Neural cell (in vitro differentiated cells): ENCODE results near the gene TACC2. TPM values are rescaled to one million over a fixed set of nuclear protein-coding genes. Genes with fewer than 3 reads are reported as not detected.

Source experiments
- H2AFZ ChIP-seq: fragments of 200-600, 300-800 bp; sonication (generic), shearing (Covaris generic); 2 replicates; pipeline ENCODE4 v1.6.0; 2014; ENCODE audit warnings: low read depth, mild to moderate bottlenecking, antibody characterized with exemption, low read length, moderate library complexity
- H3F3A ChIP-seq: fragments of 200-600 bp; shearing (Covaris generic); 2 replicates; pipeline ENCODE4 v1.6.1; 2016; ENCODE audit warnings: mild to moderate bottlenecking, moderate library complexity, mixed read lengths, antibody characterized with exemption, low read length; ENCODE audit not compliant: insufficient read depth, poor library complexity, severe bottlenecking
- H3K27ac ChIP-seq: fragments of 200-600, 300-800 bp; sonication (generic), shearing (Covaris generic); 2 replicates; pipeline ENCODE4 v1.5.1; 2014; ENCODE audit warnings: mild to moderate bottlenecking, low read length, moderate library complexity
- H3K27me3 ChIP-seq: fragments of 300-800, 200-600 bp; sonication (generic), shearing (Covaris generic); 2 replicates; pipeline ENCODE4 v1.6.0; 2014; ENCODE audit warnings: mild to moderate bottlenecking, low read depth, low read length, moderate library complexity; ENCODE audit not compliant: insufficient read depth
- H3K36me3 ChIP-seq: fragments of 300-800, 200-600 bp; sonication (generic), shearing (Covaris generic); 2 replicates; pipeline ENCODE4 v1.5.1; 2014; ENCODE audit warnings: mild to moderate bottlenecking, antibody characterized with exemption, low read length, moderate library complexity; ENCODE audit not compliant: insufficient read depth
- H3K4me2 ChIP-seq: fragments of 300-800, 200-600 bp; sonication (generic), shearing (Covaris generic); 2 replicates; pipeline ENCODE4 v1.6.0; 2014; ENCODE audit warnings: mild to moderate bottlenecking, low read length
- H3K4me3 ChIP-seq: fragments of 300-800, 200-600 bp; sonication (generic), shearing (Covaris generic); 2 replicates; pipeline ENCODE4 v1.5.1; 2014; ENCODE audit warnings: mild to moderate bottlenecking, low read length, moderate library complexity
- H3K79me2 ChIP-seq: fragments of 200-600 bp; shearing (Covaris generic); replicated peaks from 2 replicates; pipeline ENCODE4 v1.6.0; 2014; ENCODE audit warnings: mild to moderate bottlenecking, low read length, moderate library complexity; ENCODE audit not compliant: insufficient read depth
- H3K9ac ChIP-seq: fragments of 300-800, 200-600 bp; sonication (generic), shearing (Covaris generic); 2 replicates; pipeline ENCODE4 v1.6.1; 2016; ENCODE audit warnings: mild to moderate bottlenecking, low read length, mixed read lengths
- H3K9me2 ChIP-seq: fragments of 200-600 bp; shearing (Covaris generic); 2 replicates; pipeline ENCODE4 v1.6.1; 2016; ENCODE audit warnings: mild to moderate bottlenecking, low read length, mixed read lengths; ENCODE audit not compliant: insufficient read depth
- H3K9me3 ChIP-seq: fragments of 200-600, 300-800 bp; sonication (generic), shearing (Covaris generic); 2 replicates; pipeline ENCODE4 v1.6.1; 2016; ENCODE audit warnings: mild to moderate bottlenecking, mixed run types, low read length, moderate library complexity, mixed read lengths
- H4K20me1 ChIP-seq: fragments of 200-600 bp; shearing (Covaris generic); 2 replicates; pipeline ENCODE4 v1.6.1; 2016; ENCODE audit warnings: mild to moderate bottlenecking, mixed run types; ENCODE audit not compliant: insufficient read depth
- CTCF ChIP-seq: fragments of 450-650 bp; IDR thresholded peaks from 2 replicates; pipeline ENCODE4 v1.5.1; 2014; ENCODE audit warnings: antibody characterized with exemption, mild to moderate bottlenecking, moderate library complexity; ENCODE audit not compliant: poor library complexity, severe bottlenecking
- EP300 ChIP-seq: fragments of 450-650 bp; conservative IDR thresholded peaks from 2 replicates; pipeline ENCODE4 v1.6.1; 2014; ENCODE audit warnings: antibody characterized with exemption, mild to moderate bottlenecking, moderate library complexity; ENCODE audit not compliant: poor library complexity, severe bottlenecking
- EZH2 ChIP-seq: fragments of 200-600, 300-800 bp; shearing (Covaris generic), sonication (generic); IDR thresholded peaks from 2 replicates; pipeline ENCODE4 v1.6.1; 2014; ENCODE audit warnings: antibody characterized with exemption, low read length, borderline replicate concordance, mild to moderate bottlenecking; ENCODE audit not compliant: insufficient read depth, poor library complexity, severe bottlenecking
- MXI1 ChIP-seq: fragments of 450-650 bp; conservative IDR thresholded peaks from 2 replicates; pipeline ENCODE4 v1.6.1; 2014; ENCODE audit warnings: antibody characterized with exemption, mild to moderate bottlenecking; ENCODE audit not compliant: poor library complexity, severe bottlenecking
- POLR2AphosphoS5 ChIP-seq: IDR thresholded peaks from 2 replicates; pipeline ENCODE4 v1.6.1; 2012
- RAD21 ChIP-seq: fragments of 450-650 bp; conservative IDR thresholded peaks from 2 replicates; pipeline ENCODE4 v1.6.1; 2014; ENCODE audit warnings: antibody characterized with exemption, mild to moderate bottlenecking, moderate library complexity
- REST ChIP-seq: IDR thresholded peaks from 2 replicates; pipeline ENCODE4 v1.6.1; 2012; ENCODE audit warnings: borderline replicate concordance
- SMC3 ChIP-seq: fragments of 450-650 bp; conservative IDR thresholded peaks from 2 replicates; pipeline ENCODE4 v1.6.1; 2014; ENCODE audit warnings: antibody characterized with exemption, mild to moderate bottlenecking, moderate library complexity; ENCODE audit not compliant: poor library complexity
- TAF1 ChIP-seq: IDR thresholded peaks from 2 replicates; pipeline ENCODE4 v1.6.1; 2012; ENCODE audit warnings: low read depth
- polyA plus RNA-seq: library from polyadenylated mRNA; depleted of rRNA; stranded (reverse); fragments of >200 nt; gene quantifications from 2 replicates; pipeline ENCODE4 v1.2.3, GENCODE V29; 2014

TACC2 gene
- polyA plus RNA-seq, 1 donor from 2014 or later: 17.6 TPM

- no peak overlapping the region for H3K4me2 ChIP-seq
- H3K9me3 ChIP-seq: no peaks in the 10 kb centered on the region
- H3K9me2 ChIP-seq: no peaks in the 10 kb centered on the region
- H3K4me3 ChIP-seq: no peak overlapping the region
- H3K27me3 ChIP-seq: no peaks in the 10 kb centered on the region
- no peak overlapping the region for H2AFZ ChIP-seq
- H4K20me1 ChIP-seq: peaks cover 7% of the 10 kb centered on the region
- no peak overlapping the region for H3K27ac ChIP-seq
- H3F3A ChIP-seq: no peaks in the 10 kb centered on the region
- no peaks in the 10 kb centered on the region for H3K36me3 ChIP-seq
- no peak for TF ChIP-seq TAF1
- TF ChIP-seq MXI1: no peak
- TF ChIP-seq SMC3: no peak
- TF ChIP-seq EZH2: no peak
- TF ChIP-seq REST: no peak
- no peak for TF ChIP-seq CTCF
- no peak for TF ChIP-seq POLR2AphosphoS5
- TF ChIP-seq RAD21: no peak
- TF ChIP-seq EP300: no peak
- peaks cover 14% of the 10 kb centered on the region for H3K79me2 ChIP-seq
- H3K9ac ChIP-seq: no peak overlapping the region
These were observed 195.3 kb downstream of the TACC2 start for GRCh38 chr10:122184254-122184653.

- H3K9me3 ChIP-seq: no peaks in the 10 kb centered on the region
These were observed 196.7 kb downstream of the TACC2 start for GRCh38 chr10:122185643-122186042.

More at GRCh38 chr10:122185643-122186042, 196.7 kb downstream of the TACC2 start:
- no peaks in the 10 kb centered on the region for H3F3A ChIP-seq
- H3K4me3 ChIP-seq: no peak overlapping the region
- no peaks in the 10 kb centered on the region for H3K9me2 ChIP-seq
- H4K20me1 ChIP-seq: peaks cover 7% of the 10 kb centered on the region
- no peak for TF ChIP-seq EP300
- H3K79me2 ChIP-seq: peaks cover 20% of the 10 kb centered on the region
- H3K4me2 ChIP-seq: no peak overlapping the region
- no peaks in the 10 kb centered on the region for H3K36me3 ChIP-seq
- H3K9ac ChIP-seq: no peak overlapping the region
- no peak overlapping the region for H2AFZ ChIP-seq
- no peaks in the 10 kb centered on the region for H3K27me3 ChIP-seq
- H3K27ac ChIP-seq: no peak overlapping the region
